GM12878 (cell line): ENCODE results near the gene EPN1. TPM values are rescaled to one million over a fixed set of nuclear protein-coding genes. Genes with fewer than 3 reads are reported as not detected.

ENCODE experiments used
- ATAC-seq: fragments of 200-7000 bp; cut with Tn5 transposase; 3 replicates; pipeline ENCODE4 v1.9.1; 2020; ENCODE audit warnings: mild to moderate bottlenecking, moderate library complexity
- BruUV-seq: library from RNA; stranded (reverse); fragments of 400-500 nt; replicated peaks from 2 replicates; lab custom pipeline; 2021; lab: Mats Ljungman, UMichigan
- CTCF ChIA-PET: fragments of 300-600 bp; sonication (Branson Sonifier 250); formaldehyde crosslinking; extraction: SDS; loops from one replicate; lab custom pipeline; 2021; ENCODE audit warnings: inconsistent platforms; lab: Yijun Ruan, JAX
- POLR2A ChIA-PET: fragments of 350-600 bp; formaldehyde crosslinking; extraction: SDS; loops from one replicate; lab custom pipeline; 2021; ENCODE audit warnings: inconsistent platforms; lab: Charles Lee
- RAD21 ChIA-PET: fragments of 300-600 bp; sonication (Branson Sonifier 250); formaldehyde crosslinking; loops from one replicate; lab custom pipeline; 2023; ENCODE audit warnings: antibody characterized with exemption; ENCODE audit not compliant: unreplicated experiment; lab: Charles Lee
- SMC1A ChIA-PET: fragments of 300-600 bp; sonication (Branson Sonifier 250); formaldehyde crosslinking; loops from one replicate; lab custom pipeline; 2023; ENCODE audit not compliant: unreplicated experiment, uncharacterized antibody; lab: Charles Lee
- DNase-seq: peaks from one replicate; pipeline ENCODE4 v3.0.0-alpha.2; 2011; ENCODE audit warnings: low read depth, low spot score
- FAIRE-seq: peaks from 3 replicates; lab custom pipeline; 2011; peaks lifted over from hg19 to GRCh38; lab: Jason Lieb, UNC
- H2AFZ ChIP-seq: 2 replicates; pipeline ENCODE4 v1.6.0; 2011; ENCODE audit warnings: low read depth, low read length, control low read depth; ENCODE audit not compliant: control insufficient read depth
- H3K27ac ChIP-seq: 2 replicates; pipeline ENCODE4 v1.5.1; 2011; ENCODE audit warnings: control low read depth; ENCODE audit not compliant: control insufficient read depth, insufficient read depth
- H3K27me3 ChIP-seq, 2 experiments: replicated peaks in 1 of 2; 2 replicates each; pipeline versions ENCODE4 v1.6.0 to v1.6.1; 2011; ENCODE audit warnings: low read length in 1 of 2; ENCODE audit not compliant: control insufficient read depth in 2 of 2, insufficient read depth in 2 of 2
- H3K36me3 ChIP-seq, 2 experiments: 2 replicates each; pipeline ENCODE4 v1.5.1; 2011; ENCODE audit warnings: low read length in 1 of 2; ENCODE audit not compliant: control insufficient read depth in 2 of 2, insufficient read depth in 2 of 2
- H3K4me1 ChIP-seq: 2 replicates; pipeline ENCODE4 v1.6.1; 2011; ENCODE audit warnings: mild to moderate bottlenecking, low read length, moderate library complexity, mixed read lengths; ENCODE audit not compliant: control insufficient read depth, insufficient read depth
- H3K4me2 ChIP-seq: 2 replicates; pipeline ENCODE4 v1.6.0; 2011; ENCODE audit warnings: control low read depth; ENCODE audit not compliant: control insufficient read depth, insufficient read depth
- H3K4me3 ChIP-seq: fragments of 200-600 bp; sonication (generic); 2 replicates; pipeline ENCODE4 v1.5.1; 2016
- H3K79me2 ChIP-seq: 2 replicates; pipeline ENCODE4 v1.6.0; 2011; ENCODE audit warnings: low read length; ENCODE audit not compliant: control insufficient read depth, insufficient read depth
- H3K9ac ChIP-seq: 2 replicates; pipeline ENCODE4 v1.8.0; 2011; ENCODE audit warnings: low read length, control low read depth, mixed read lengths; ENCODE audit not compliant: control insufficient read depth, insufficient read depth
- H3K9me3 ChIP-seq: replicated peaks from 3 replicates; pipeline ENCODE4 v1.5.1; 2011; ENCODE audit warnings: mild to moderate bottlenecking, low read length; ENCODE audit not compliant: control insufficient read depth, insufficient read depth
- H4K20me1 ChIP-seq: 2 replicates; pipeline ENCODE4 v1.6.0; 2011; ENCODE audit not compliant: control insufficient read depth, insufficient read depth
- ATF7 ChIP-seq: fragments of 450-650 bp; IDR thresholded peaks from 2 replicates; pipeline ENCODE4 v1.6.1; 2016; ENCODE audit warnings: low read depth, mild to moderate bottlenecking
- CHD4 ChIP-seq: fragments of 200-600 bp; sonication (generic); IDR thresholded peaks from 2 replicates; pipeline ENCODE4 v1.6.1; 2016; ENCODE audit warnings: mild to moderate bottlenecking
- EGR1 ChIP-seq, 2 experiments: IDR thresholded peaks; 1 replicate in 1 of 2; 2 replicates in 1 of 2; pipeline ENCODE4 v1.6.1; 2011 to 2012; ENCODE audit warnings: low read depth in 2 of 2, low read length in 2 of 2, borderline replicate concordance in 1 of 2, mild to moderate bottlenecking in 1 of 2, moderate library complexity in 1 of 2
- IKZF1 ChIP-seq: fragments of 450-650 bp; conservative IDR thresholded peaks from 2 replicates; pipeline ENCODE4 v1.6.1; 2017; ENCODE audit warnings: antibody characterized with exemption, mild to moderate bottlenecking
- IKZF2 ChIP-seq, 2 experiments: fragments of 450-650 bp; IDR thresholded peaks; 2 replicates each; pipeline ENCODE4 v1.6.1; 2017; ENCODE audit warnings: mild to moderate bottlenecking in 2 of 2, moderate library complexity in 2 of 2
- NFXL1 ChIP-seq: fragments of 450-650 bp; IDR thresholded peaks from 2 replicates; pipeline ENCODE4 v1.6.1; 2017; ENCODE audit warnings: antibody characterized with exemption, mild to moderate bottlenecking, borderline replicate concordance
- NKRF ChIP-seq: fragments of 450-650 bp; conservative IDR thresholded peaks from 2 replicates; pipeline ENCODE4 v1.6.1; 2017; ENCODE audit warnings: mild to moderate bottlenecking, moderate library complexity
- POLR2AphosphoS5 ChIP-seq: IDR thresholded peaks from 2 replicates; pipeline ENCODE4 v1.6.1; 2011; ENCODE audit warnings: mild to moderate bottlenecking, low read length, inconsistent platforms
- RELB ChIP-seq: fragments of 450-650 bp; IDR thresholded peaks from 2 replicates; pipeline ENCODE4 v1.6.1; 2017; ENCODE audit warnings: low read depth, mild to moderate bottlenecking, moderate library complexity
- RUNX3 ChIP-seq: IDR thresholded peaks from 2 replicates; pipeline ENCODE4 v1.6.1; 2012; ENCODE audit warnings: low read length, inconsistent platforms
- SMARCA5 ChIP-seq: fragments of 450-650 bp; IDR thresholded peaks from 2 replicates; pipeline ENCODE4 v1.6.1; 2017; ENCODE audit warnings: mild to moderate bottlenecking
- TAF1 ChIP-seq: IDR thresholded peaks from 2 replicates; pipeline ENCODE4 v1.6.1; 2011; ENCODE audit warnings: mild to moderate bottlenecking, low read depth, low read length, borderline replicate concordance
- ZSCAN29 ChIP-seq: fragments of 450-650 bp; IDR thresholded peaks from 2 replicates; pipeline ENCODE4 v1.6.1; 2017; ENCODE audit warnings: mild to moderate bottlenecking, moderate library complexity
- WGBS: methylation state at CpG from one replicate; pipeline ENCODE4 v1.1.6; 2016; ENCODE audit warnings: low lambda C conversion rate; ENCODE audit not compliant: insufficient replicate concordance, insufficient coverage; ENCODE audit errors: missing lambda C conversion rate; 5-methylcytosine and 5-hydroxymethylcytosine counted together
- in situ Hi-C: fragments of 300-500 bp; cut with MboI; formaldehyde crosslinking; loops from 9 replicates; pipeline ENCODE4 v1.14.3; 2018; ENCODE audit warnings: mixed read lengths
- intact Hi-C: fragments of 100-400 bp; cut with micrococcal nuclease; formaldehyde crosslinking; loops from one replicate; pipeline ENCODE4 v1.14.2; 2022; ENCODE audit not compliant: unreplicated experiment
- polyA plus RNA-seq, 11 experiments: library from polyadenylated mRNA; depleted of rRNA in 4 of 11; unstranded in 6 of 11; stranded (reverse) in 5 of 11; fragments of >200 nt; fragmentation: Nextera tagmentation in 4 of 11; fragmentation: Illumina TruSeq in 1 of 11; extraction: Ambion mirVana in 4 of 11; extraction: Trizol in 1 of 11; gene quantifications; 1 replicate in 1 of 11; 2 replicates in 10 of 11; pipeline versions ENCODE4 v1.2.1 to v1.2.3, GENCODE V29; 2011 to 2016; ENCODE audit warnings: inconsistent platforms in 2 of 11, missing spikeins in 2 of 11, low read depth in 1 of 11
- total RNA-seq, 4 experiments: library from RNA; depleted of rRNA in 3 of 4; stranded (reverse); fragments of >200 nt in 3 of 4; fragmentation: Illumina TruSeq in 1 of 4; extraction: Trizol in 1 of 4; gene quantifications; 2 replicates each; pipeline versions ENCODE4 v1.2.1 to v1.2.3, GENCODE V29; 2013 to 2021

The EPN1 gene
- total and polyA plus RNA-seq, 10 of the 15 experiments (the other 5 are each of a cell fraction or from before 2014, with no cell fraction given): 0.11 to 88.5 (median 10.6) TPM

- no peaks in the 10 kb centered on the region for H3K9me3 ChIP-seq
- no peak overlapping the region for H3K27ac ChIP-seq
- no peaks in the 10 kb centered on the region for H3K27me3 ChIP-seq
- H3K4me1 ChIP-seq: peaks cover 34% of the 10 kb centered on the region
- no peak overlapping the region for H2AFZ ChIP-seq
- peak overlapping the region; percentile 57 for H3K4me2 ChIP-seq
- no peaks in the 10 kb centered on the region for H3K36me3 ChIP-seq
- no peak for DNase-seq
- in situ Hi-C loops (no loop called here), intact Hi-C loops (loop anchor here (10.0 kb wide), 1 partner anchor 437 kb away; no protein-coding TSS in a partner anchor)
- TF ChIP-seq POLR2AphosphoS5: peak; percentile 50
- TF ChIP-seq CHD4: no peak
- no peaks in the 10 kb centered on the region for H4K20me1 ChIP-seq
- ATAC-seq: no peak
- POLR2A ChIA-PET: interaction anchor here (0.7 to 4.5 kb wide), 3 partner anchors 11 to 17 kb away, joined by 4 to 28 read pairs (median 12); partner anchors contain the start of genes CCDC106, U2AF2 and ZNF784
- H3K79me2 ChIP-seq: peaks cover 55% of the 10 kb centered on the region
- RAD21 ChIA-PET: interaction anchor here (1.3 kb wide), 1 partner anchor 13 kb away, joined by 3 read pairs; no protein-coding TSS in a partner anchor
- SMC1A ChIA-PET: interaction anchor here (0.8 to 2.5 kb wide), 5 partner anchors 10 to 161 kb away, joined by 3 to 11 read pairs (median 5); partner anchors contain the start of genes CCDC106, U2AF2 and ZNF628
- H3K9ac ChIP-seq: no peak overlapping the region
- BruUV-seq: no TSS peak
- no peak for FAIRE-seq
- 78% methylated on average over 11 of the region's 11 CpGs for WGBS
- H3K4me3 ChIP-seq: no peak overlapping the region
- CTCF ChIA-PET: interaction anchor here (1.2 to 7.7 kb wide), 6 partner anchors 11 to 120 kb away, joined by 4 to 65 read pairs (median 12); partner anchors contain the start of genes CCDC106 and ZNF865
These were observed 37.5 kb upstream of the EPN1 start for GRCh38 chr19:55637534-55637933.

GRCh38 chr19:55638864-55639359 lies 36.1 kb upstream of the EPN1 start:
- ChIA-PET POLR2A (interaction anchor here (0.6 to 2.1 kb wide), 5 partner anchors 9 to 241 kb away, joined by 3 to 5 read pairs (median 4); partner anchors contain the start of gene CCDC106), CTCF (interaction anchor here (0.7 to 3.5 kb wide), 6 partner anchors 9 to 171 kb away, joined by 3 to 28 read pairs (median 7); partner anchors contain the start of genes CCDC106 and U2AF2), RAD21 (interaction anchor here (0.5 kb wide), 1 partner anchor 56 kb away, joined by 3 read pairs; no protein-coding TSS in a partner anchor), SMC1A (interaction anchor here (1.0 kb wide), 1 partner anchor 10 kb away, joined by 3 read pairs; no protein-coding TSS in a partner anchor)
- H3K4me2 ChIP-seq: peak overlapping the region; percentile 38; the same call in 1 of the 2 replicates
- WGBS: 68% methylated on average over 6 of the region's 6 CpGs
- no peak overlapping the region for H3K9ac ChIP-seq
- H3K27ac ChIP-seq: no peak overlapping the region
- in situ Hi-C loops: no loop called here
- no peak overlapping the region for H3K4me3 ChIP-seq
- FAIRE-seq (peak; percentile 41), DNase-seq (no peak), ATAC-seq (peak; percentile 51)
- H3K4me1 ChIP-seq: peaks cover 33% of the 10 kb centered on the region
- H3K79me2 ChIP-seq: peaks cover 64% of the 10 kb centered on the region
- H3K27me3 ChIP-seq: no peaks in the 10 kb centered on the region
- no peaks in the 10 kb centered on the region for H3K9me3 ChIP-seq
- BruUV-seq: no TSS peak
- no peak overlapping the region for H2AFZ ChIP-seq
- no peaks in the 10 kb centered on the region for H3K36me3 ChIP-seq
- H4K20me1 ChIP-seq: no peaks in the 10 kb centered on the region
- intact Hi-C loops: loop anchor here (10.0 kb wide), 1 partner anchor 436 kb away; no protein-coding TSS in a partner anchor
- TF ChIP-seq IKZF2 (IDR thresholded peaks at IDR 0.05) (no peak), EGR1 (IDR thresholded peaks at IDR 0.05; ENCODE audit: borderline replicate concordance in 1 of 2, low read depth in 2 of 2, low read length in 2 of 2) (peak in 1 of 2 experiments; percentile 54; a peak in 1 of 3 replicates), NFXL1 (no peak), TAF1 (0 out of 2 replicates have a peak, but pooled peaks have one; percentile 52), RELB (0 out of 2 replicates have a peak, but pooled peaks have one; percentile 30), IKZF1 (no peak), ATF7 (0 out of 2 replicates have a peak, but pooled peaks have one; percentile 30), NKRF (no peak), RUNX3 (peak; percentile 34), SMARCA5 (peak; percentile 85), ZSCAN29 (no peak)
